COLO668 (cell line): Measurements from ENCODE around the gene FRAS1.
"Not testable (repeated sequence)": the region's sequence is repeated elsewhere in the genome, so short reads cannot be mapped to it uniquely, and the experiment has no call there.

Experiments used
- DNase-seq: peaks from one replicate; lab custom pipeline; 2025; ENCODE audit not compliant: unreplicated experiment; lab: John Stamatoyannopoulos, UW

FRAS1 gene, protein sequence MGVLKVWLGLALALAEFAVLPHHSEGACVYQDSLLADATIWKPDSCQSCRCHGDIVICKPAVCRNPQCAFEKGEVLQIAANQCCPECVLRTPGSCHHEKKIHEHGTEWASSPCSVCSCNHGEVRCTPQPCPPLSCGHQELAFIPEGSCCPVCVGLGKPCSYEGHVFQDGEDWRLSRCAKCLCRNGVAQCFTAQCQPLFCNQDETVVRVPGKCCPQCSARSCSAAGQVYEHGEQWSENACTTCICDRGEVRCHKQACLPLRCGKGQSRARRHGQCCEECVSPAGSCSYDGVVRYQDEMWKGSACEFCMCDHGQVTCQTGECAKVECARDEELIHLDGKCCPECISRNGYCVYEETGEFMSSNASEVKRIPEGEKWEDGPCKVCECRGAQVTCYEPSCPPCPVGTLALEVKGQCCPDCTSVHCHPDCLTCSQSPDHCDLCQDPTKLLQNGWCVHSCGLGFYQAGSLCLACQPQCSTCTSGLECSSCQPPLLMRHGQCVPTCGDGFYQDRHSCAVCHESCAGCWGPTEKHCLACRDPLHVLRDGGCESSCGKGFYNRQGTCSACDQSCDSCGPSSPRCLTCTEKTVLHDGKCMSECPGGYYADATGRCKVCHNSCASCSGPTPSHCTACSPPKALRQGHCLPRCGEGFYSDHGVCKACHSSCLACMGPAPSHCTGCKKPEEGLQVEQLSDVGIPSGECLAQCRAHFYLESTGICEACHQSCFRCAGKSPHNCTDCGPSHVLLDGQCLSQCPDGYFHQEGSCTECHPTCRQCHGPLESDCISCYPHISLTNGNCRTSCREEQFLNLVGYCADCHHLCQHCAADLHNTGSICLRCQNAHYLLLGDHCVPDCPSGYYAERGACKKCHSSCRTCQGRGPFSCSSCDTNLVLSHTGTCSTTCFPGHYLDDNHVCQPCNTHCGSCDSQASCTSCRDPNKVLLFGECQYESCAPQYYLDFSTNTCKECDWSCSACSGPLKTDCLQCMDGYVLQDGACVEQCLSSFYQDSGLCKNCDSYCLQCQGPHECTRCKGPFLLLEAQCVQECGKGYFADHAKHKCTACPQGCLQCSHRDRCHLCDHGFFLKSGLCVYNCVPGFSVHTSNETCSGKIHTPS (N-terminal part only)

GRCh38 chr4:78057135-78057599, at the start of gene FRAS1:
Gene FRAS1, plus strand, starts transcription at chr4:78057323. Its CDS starts 687 bp downstream, at chr4:78058010.
- peak; percentile 66 for DNase-seq

GRCh38 chr4:78011003-78011402, 46.1 kb upstream of the FRAS1 start:
- DNase-seq: not testable (repeated sequence)

DNA sequence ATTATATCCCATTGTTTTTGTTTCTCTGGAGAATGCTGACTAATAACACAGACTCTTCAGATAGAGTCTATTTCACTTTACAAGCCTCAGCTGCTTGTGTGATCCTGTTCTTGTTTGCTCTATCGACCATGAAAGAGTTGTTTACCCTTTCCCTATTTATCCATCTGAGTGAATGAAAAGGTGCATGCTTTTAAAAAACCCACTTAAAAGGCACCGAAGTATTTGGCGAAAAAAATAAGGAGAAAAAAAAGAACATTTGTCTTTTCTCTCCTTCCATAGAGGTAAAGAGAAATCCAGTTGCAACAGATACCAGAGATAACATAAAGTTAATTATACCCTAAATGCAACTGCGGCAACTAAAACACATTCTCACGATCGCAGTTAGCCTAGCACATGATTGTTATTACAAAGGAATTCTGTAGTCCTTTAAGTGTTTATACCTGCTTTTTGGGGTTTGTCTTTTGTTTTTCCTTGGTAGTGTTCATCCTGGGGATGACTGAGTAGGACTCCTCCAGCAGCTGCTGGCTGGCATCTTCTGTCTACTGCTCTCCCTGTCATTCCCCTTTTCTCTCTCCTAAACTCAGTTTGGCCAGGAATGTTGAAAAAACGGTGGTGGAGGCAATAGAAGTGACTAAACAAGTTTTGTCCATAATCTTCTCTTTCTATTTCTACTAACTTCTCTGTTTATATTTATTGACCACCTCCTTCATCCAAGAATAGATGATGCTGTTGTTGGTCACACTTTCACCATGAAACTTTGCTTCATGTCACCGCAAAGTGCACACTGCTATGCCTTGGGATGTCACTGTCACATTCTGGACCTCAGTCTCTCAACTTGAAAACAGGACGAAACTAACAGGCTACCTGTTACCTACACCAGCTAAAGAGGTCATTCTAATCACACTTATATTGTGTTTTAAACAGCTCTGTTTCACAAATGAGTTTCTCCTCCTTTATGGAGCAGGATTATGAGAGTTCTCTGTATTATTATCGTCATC, 41.9 kb upstream of the FRAS1 start:
- no peak for DNase-seq

DNA sequence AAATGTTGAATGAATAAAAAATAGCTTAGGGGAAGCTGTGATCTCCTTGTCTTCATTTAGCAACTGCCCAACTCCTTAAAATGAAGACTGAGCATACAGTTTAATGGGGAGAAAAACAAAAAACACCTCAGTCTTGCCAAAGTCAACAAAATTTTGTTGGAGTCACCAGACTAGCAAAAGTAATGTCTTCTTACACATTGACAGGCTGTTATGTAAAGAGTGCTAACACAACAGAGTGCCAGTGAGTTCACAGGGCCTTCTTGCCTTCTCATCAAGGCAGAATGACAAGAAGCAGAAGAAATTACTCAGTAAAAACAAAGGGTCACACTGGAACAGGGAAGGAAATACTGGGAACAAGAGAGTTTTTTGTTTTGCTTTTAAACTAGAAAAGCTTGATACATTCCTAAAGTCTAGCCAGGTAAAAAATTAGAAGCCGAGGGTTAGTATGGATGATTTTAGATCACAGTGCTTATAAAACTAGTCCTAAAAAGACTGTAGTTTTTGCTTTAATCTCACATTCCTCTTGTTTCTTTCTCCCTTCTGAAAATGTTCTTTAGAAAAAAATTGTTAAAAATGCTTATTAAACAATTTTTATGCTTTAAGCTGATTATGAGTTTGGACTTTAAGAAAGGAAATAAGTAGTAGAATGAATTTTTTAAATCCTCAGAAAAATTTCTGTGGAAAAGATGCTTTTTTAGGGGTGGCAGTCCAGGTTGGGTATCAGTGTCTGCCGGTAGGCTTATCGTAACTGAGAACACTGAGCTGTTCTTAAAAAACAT, 38.7 kb upstream of the FRAS1 start:
- DNase-seq: no peak

- DNase-seq: no peak
Observed at GRCh38 chr4:78019414-78019813, 37.7 kb upstream of the FRAS1 start.

DNA sequence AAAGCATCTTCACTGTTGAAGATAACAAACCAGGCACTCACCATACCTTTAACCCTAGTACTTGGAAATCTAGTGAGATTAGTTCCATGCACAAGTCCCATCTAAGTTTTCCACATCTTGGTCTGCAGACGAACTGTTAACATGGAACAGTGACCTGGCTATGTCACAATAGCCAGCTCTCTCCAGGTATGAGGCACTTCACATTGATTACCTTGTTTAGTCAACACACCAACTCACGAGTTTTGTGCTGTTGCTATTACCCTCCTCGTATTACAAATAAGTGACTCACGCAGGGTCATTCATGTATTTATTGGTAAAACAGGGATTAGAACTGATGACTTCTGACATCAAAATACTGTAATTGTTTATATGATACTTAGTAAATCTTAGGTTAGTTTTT, 36.4 kb upstream of the FRAS1 start:
- DNase-seq: peak; percentile 32

- no peak for DNase-seq
Observed at GRCh38 chr4:78022517-78022916, 34.6 kb upstream of the FRAS1 start.

DNA sequence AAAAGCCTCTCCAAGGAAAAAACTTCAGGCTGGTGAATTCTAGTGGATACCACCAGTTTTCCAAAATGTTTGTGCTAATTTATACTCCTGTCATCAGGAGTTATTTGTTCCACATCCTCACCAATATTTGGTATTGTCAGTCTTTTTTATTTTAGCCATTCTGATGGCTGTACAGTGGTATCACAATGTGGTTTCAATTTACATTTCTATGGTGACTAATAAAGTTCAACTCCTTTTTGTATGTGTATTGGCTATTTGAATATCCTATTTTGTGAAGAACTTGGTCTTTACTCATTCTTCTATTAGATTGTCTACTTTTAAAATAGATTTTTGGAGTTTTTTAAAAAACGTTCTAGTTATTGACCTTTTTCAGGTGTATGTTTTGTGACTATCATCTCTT, 33.0 kb upstream of the FRAS1 start:
- no peak for DNase-seq

DNA sequence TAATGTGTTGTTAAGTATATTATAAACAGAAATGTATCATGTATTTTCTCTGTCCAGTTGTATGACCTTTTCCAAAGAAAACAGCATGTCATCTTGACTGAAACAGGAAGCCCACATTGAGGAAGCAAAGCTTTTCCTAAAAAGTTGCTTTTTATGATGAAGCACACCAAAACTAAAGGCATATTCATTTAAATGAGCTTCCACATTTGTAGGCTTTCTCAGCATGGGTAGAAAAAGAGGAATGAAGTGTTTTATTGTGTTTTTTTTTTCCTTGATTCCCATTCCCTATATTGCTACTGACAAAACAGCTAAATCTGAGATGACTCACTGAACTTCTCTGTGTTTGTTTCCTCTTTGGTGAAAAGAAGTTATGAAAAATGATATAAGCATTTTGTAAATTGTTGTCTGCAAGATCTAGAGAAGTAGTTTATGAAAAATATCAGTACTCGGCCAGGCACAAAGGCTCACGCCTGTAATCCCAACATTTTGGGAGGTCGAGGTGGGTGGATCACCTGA, 32.5 kb upstream of the FRAS1 start:
- DNase-seq: no peak

- DNase-seq: no peak
Observed at GRCh38 chr4:78031417-78031950, 25.6 kb upstream of the FRAS1 start.

DNA sequence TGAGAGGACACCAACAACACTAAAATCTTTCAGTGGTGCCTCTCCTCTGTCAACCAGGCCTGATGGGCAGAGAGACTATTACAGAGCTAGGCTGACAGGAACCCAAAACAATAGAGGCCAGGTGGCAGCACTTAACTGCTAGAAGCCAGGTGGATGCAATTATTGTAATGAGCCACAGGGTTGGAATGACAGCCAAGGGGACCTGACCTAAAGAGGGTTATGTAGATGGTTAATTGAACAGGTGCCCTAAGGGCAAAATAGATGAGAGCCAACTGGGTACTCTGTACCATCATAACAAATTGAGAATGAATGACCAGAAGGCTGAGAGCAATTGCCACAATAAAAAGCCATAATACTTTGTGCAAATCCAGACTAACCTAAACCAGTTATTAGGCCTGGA, 24.7 kb upstream of the FRAS1 start:
- peak; percentile 83 for DNase-seq

- no peak for DNase-seq
Observed at GRCh38 chr4:78032929-78033328, 24.2 kb upstream of the FRAS1 start.

- no peak for DNase-seq
Observed at GRCh38 chr4:78033861-78034260, 23.3 kb upstream of the FRAS1 start.

- no peak for DNase-seq
Observed at GRCh38 chr4:78038704-78039103, 18.4 kb upstream of the FRAS1 start.

- DNase-seq: no peak
Observed at GRCh38 chr4:78039678-78040077, 17.4 kb upstream of the FRAS1 start.

DNA sequence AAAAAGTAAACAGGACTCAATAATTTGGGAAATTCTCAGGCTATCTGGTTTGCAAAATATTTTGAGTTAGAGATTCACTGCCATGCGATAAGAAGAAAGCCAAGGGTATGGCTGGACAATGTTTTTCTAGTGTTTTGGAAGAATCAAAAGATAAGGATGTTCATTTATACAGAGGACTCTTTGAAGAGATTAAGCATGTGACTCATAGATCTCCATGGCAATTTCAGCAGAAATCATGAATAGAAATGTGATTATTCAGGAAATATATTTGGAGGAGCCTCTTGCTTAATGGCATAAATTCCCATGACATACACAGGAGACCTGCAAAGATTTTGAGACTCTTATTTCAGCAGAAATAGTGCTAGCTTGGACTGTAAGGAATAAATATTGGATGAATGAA, 16.7 kb upstream of the FRAS1 start:
- DNase-seq: no peak

- DNase-seq: no peak
Observed at GRCh38 chr4:78047366-78047765, 9.8 kb upstream of the FRAS1 start.

DNA sequence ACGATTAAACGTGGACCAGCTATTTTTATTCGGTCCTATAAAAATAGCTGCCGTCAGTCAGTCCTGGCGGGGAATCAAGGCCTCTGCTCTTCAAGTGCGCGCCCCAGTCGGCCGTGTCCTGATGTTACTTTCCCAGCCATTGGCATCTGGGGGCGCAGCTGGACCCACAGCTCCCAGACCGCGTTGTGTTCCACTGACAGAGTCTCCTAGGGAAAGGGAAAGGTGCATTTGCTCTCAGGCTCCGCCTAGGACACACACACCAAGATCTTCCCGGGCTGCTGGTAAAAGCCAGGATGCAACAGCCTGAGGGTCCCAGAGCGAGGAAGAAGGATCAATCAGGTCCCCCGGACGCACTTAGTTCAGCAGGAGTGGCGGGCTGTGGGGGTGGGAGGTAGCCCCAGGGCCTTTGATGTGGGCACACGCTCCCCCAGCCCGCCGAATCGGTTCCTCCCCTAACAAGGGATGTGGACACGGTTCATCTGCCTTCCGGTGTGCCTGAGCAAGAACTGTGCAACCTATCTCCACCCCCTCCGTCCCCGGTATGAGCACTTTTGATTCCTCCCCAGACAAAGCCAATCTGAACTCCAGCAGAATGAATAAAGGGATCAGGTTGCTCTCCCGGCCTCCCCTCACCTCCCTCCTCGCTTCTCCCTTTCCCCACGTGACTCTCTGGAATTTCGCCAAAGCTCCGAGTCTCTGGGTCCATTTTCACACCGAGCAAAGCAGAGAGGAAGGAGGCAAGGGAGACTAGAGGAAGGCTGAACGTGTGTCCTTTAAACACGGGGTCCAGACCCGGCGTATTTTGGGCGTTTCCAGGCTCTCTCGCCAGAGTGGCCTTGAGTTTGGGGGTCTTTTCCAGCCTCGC, 626 bp upstream of the FRAS1 start:
- peak; percentile 94 for DNase-seq
